Prostate gland (tissue), 2 donors: ENCODE measurements around the gene CEP85L. TPM values are rescaled to one million over a fixed set of nuclear protein-coding genes. Genes with fewer than 3 reads are reported as not detected.

Source experiments
- DNase-seq: peaks from one replicate; pipeline ENCODE4 v3.0.0-alpha.2; 2019; ENCODE audit warnings: low spot score
- H3K27ac ChIP-seq, 2 donors: fragments of 200-600 bp; sonication (generic); 2 replicates each; pipeline ENCODE4 v1.5.1; 2017 to 2019
- H3K27me3 ChIP-seq: fragments of 200-600 bp; sonication (generic); replicated peaks from 2 replicates; pipeline ENCODE4 v1.5.1; 2019; ENCODE audit not compliant: insufficient read depth
- H3K36me3 ChIP-seq, 2 donors: fragments of 200-600 bp; sonication (generic); 1 replicate in 1 of 2; 2 replicates in 1 of 2; pipeline versions ENCODE4 v1.5.1 to v1.8.1; 2017 to 2019
- H3K4me1 ChIP-seq: fragments of 200-600 bp; sonication (generic); replicated peaks from 2 replicates; pipeline ENCODE4 v1.5.1; 2019
- H3K4me3 ChIP-seq, 2 donors: fragments of 200-600 bp; sonication (generic); 2 replicates each; pipeline ENCODE4 v1.5.1; 2017 to 2019
- H3K9me3 ChIP-seq: fragments of 200-600 bp; sonication (generic); 2 replicates; pipeline ENCODE4 v1.5.1; 2017
- CTCF ChIP-seq, 4 experiments: fragments of 200-600 bp in 2 of 4; fragments of 450-650 bp in 2 of 4; sonication (generic) in 2 of 4; IDR thresholded peaks; 1 replicate in 3 of 4; 2 replicates in 1 of 4; pipeline ENCODE4 v1.5.1; 2016 to 2019; ENCODE audit warnings: antibody characterized with exemption in 4 of 4, mild to moderate bottlenecking in 2 of 4, moderate library complexity in 2 of 4
- POLR2A ChIP-seq: fragments of 450-650 bp; IDR thresholded peaks from one replicate; pipeline ENCODE4 v1.6.1; 2016; ENCODE audit warnings: antibody characterized with exemption, mild to moderate bottlenecking
- POLR2AphosphoS5 ChIP-seq: sonication (generic); formaldehyde crosslinking; IDR thresholded peaks from one replicate; pipeline ENCODE4 v1.6.1; 2017; ENCODE audit warnings: antibody characterized with exemption
- WGBS: methylation state at CpG from one replicate; pipeline ENCODE4 v1.1.5; 2018; 5-methylcytosine and 5-hydroxymethylcytosine counted together
- intact Hi-C: fragments of 100-400 bp; cut with DNase I; formaldehyde crosslinking; loops from one replicate; pipeline ENCODE4 v1.14.2; 2022
- total RNA-seq, 2 donors: library from RNA; depleted of rRNA; stranded (reverse); fragments of >200 nt; gene quantifications; one replicate each; pipeline ENCODE4 v1.1.0, GENCODE V29; 2016

CEP85L gene
- total RNA-seq, 2 donors from 2014 or later: 2.7 to 33.5 TPM

- intact Hi-C loops: no loop called here
- Histone ChIP-seq H3K4me1 (no peaks in the 10 kb centered on the region), H3K9me3 (no peaks in the 10 kb centered on the region), H3K27me3 (no peaks in the 10 kb centered on the region), H3K4me3 (no peak overlapping the region), H3K36me3 (no peaks in the 10 kb centered on the region), H3K27ac (no peak overlapping the region)
- WGBS: 96% methylated on average over 2 of the region's 2 CpGs
- DNase-seq: no peak
- no peak for TF ChIP-seq CTCF (IDR thresholded peaks at IDR 0.05)
- TF ChIP-seq POLR2A: no peak
- no peak for TF ChIP-seq POLR2AphosphoS5
Observed at GRCh38 chr6:118632359-118632758, 19.0 kb downstream of the CEP85L start.

- no peaks in the 10 kb centered on the region for H3K27me3 ChIP-seq
- no peaks in the 10 kb centered on the region for H3K4me1 ChIP-seq
- H3K4me3 ChIP-seq: no peak overlapping the region
- TF ChIP-seq POLR2A: no peak
- no peak for TF ChIP-seq CTCF (IDR thresholded peaks at IDR 0.05)
- TF ChIP-seq POLR2AphosphoS5: no peak
- WGBS: 100% methylated on average over 1 of the region's 1 CpG
- no peaks in the 10 kb centered on the region for H3K9me3 ChIP-seq
- intact Hi-C loops: no loop called here
- DNase-seq: no peak
- H3K27ac ChIP-seq: no peak overlapping the region
- H3K36me3 ChIP-seq: no peaks in the 10 kb centered on the region
Observed at GRCh38 chr6:118630923-118631322, 20.5 kb downstream of the CEP85L start.

- no peak overlapping the region for H3K27ac ChIP-seq
- TF ChIP-seq POLR2A (no peak), POLR2AphosphoS5 (no peak), CTCF (IDR thresholded peaks at IDR 0.05) (no peak)
- H3K4me1 ChIP-seq: no peaks in the 10 kb centered on the region
- no peak for DNase-seq
- intact Hi-C loops: no loop called here
- 68% methylated on average over 1 of the region's 1 CpG for WGBS
- no peaks in the 10 kb centered on the region for H3K27me3 ChIP-seq
- H3K9me3 ChIP-seq: no peaks in the 10 kb centered on the region
- no peaks in the 10 kb centered on the region for H3K36me3 ChIP-seq
- H3K4me3 ChIP-seq: no peak overlapping the region
Observed at GRCh38 chr6:118630067-118630466, 21.3 kb downstream of the CEP85L start.

GRCh38 chr6:118627724-118628123 is 23.7 kb downstream of the CEP85L start:
- Histone ChIP-seq H3K4me3 (no peak overlapping the region), H3K4me1 (no peaks in the 10 kb centered on the region), H3K36me3 (no peaks in the 10 kb centered on the region), H3K27ac (no peak overlapping the region), H3K27me3 (no peaks in the 10 kb centered on the region), H3K9me3 (no peaks in the 10 kb centered on the region)
- no peak for DNase-seq
- TF ChIP-seq CTCF (IDR thresholded peaks at IDR 0.05) (no peak), POLR2AphosphoS5 (no peak), POLR2A (no peak)
- WGBS: 97% methylated on average over 3 of the region's 3 CpGs
- intact Hi-C loops: no loop called here

- 99% methylated on average over 4 of the region's 4 CpGs for WGBS
- DNase-seq: no peak
- no peaks in the 10 kb centered on the region for H3K36me3 ChIP-seq
- no peak for TF ChIP-seq CTCF (IDR thresholded peaks at IDR 0.05)
- no peak for TF ChIP-seq POLR2A
- no peak for TF ChIP-seq POLR2AphosphoS5
- no peak overlapping the region for H3K27ac ChIP-seq
- H3K9me3 ChIP-seq: no peaks in the 10 kb centered on the region
- intact Hi-C loops: no loop called here
- H3K4me3 ChIP-seq: no peak overlapping the region
- H3K4me1 ChIP-seq: no peaks in the 10 kb centered on the region
- no peaks in the 10 kb centered on the region for H3K27me3 ChIP-seq
Observed at GRCh38 chr6:118625833-118626232, 25.6 kb downstream of the CEP85L start.
